Measurements from ENCODE around the gene ZNF282. TPM values are rescaled to one million over a fixed set of nuclear protein-coding genes. Genes with fewer than 3 reads are reported as not detected.
A peak's percentile ranks its signal among the peaks of the same experiment; 100 is the strongest.

Gene ZNF282
- total and polyA plus RNA-seq, 9 of the 15 experiments (the other 6 are each of a cell fraction or from before 2014, with no cell fraction given) = 0.76 to 58.6 (median 17.4) TPM

GRCh38 chr7:149196151-149196704 lies 882 bp downstream of the ZNF282 start (continued):
- TF ChIP-seq ARID4B (CRISPR knock-in tag; IDR thresholded peaks at IDR 0.05) (peak; percentile 7; the same call in 1 of the 2 replicates), ZNF277 (CRISPR knock-in tag; IDR thresholded peaks at IDR 0.05; ENCODE audit: borderline replicate concordance) (no peak), NR1H2 (CRISPR knock-in tag; IDR thresholded peaks at IDR 0.05) (no peak), GTF2E2 (tag; IDR thresholded peaks at IDR 0.05) (no peak), SMAD2 (IDR thresholded peaks at IDR 0.05; ENCODE audit: low read depth, low read length) (no peak), CEBPB (tag; IDR thresholded peaks at IDR 0.05) (no peak), NR2F6 (CRISPR knock-in tag; IDR thresholded peaks at IDR 0.05) (no peak), PREB (CRISPR knock-in tag; IDR thresholded peaks at IDR 0.05) (no peak), ZNF511 (CRISPR knock-in tag; IDR thresholded peaks at IDR 0.05) (peak; percentile 70; the same call in 1 of the 2 replicates), NONO (IDR thresholded peaks at IDR 0.05; ENCODE audit: low read depth in 2 of 2, low read length in 1 of 2) (no peak), BMI1 (IDR thresholded peaks at IDR 0.05; ENCODE audit: low read length) (no peak), SMAD1 (IDR thresholded peaks at IDR 0.05; ENCODE audit: low read depth, low read length, partially characterized antibody) (no peak), SAFB2 (IDR thresholded peaks at IDR 0.05; ENCODE audit: borderline replicate concordance, low read depth, low read length, severe bottlenecking) (no peak), PURB (CRISPR knock-in tag; IDR thresholded peaks at IDR 0.05; ENCODE audit: low read depth) (no peak), JUN (IDR thresholded peaks at IDR 0.05; ENCODE audit: borderline replicate concordance, low read depth, low read length) (no peak), JUN (CRISPR knock-in tag; IDR thresholded peaks at IDR 0.05; ENCODE audit: borderline replicate concordance) (peak; percentile 28; the same call in 1 of the 2 replicates), TFAP4 (CRISPR knock-in tag; IDR thresholded peaks at IDR 0.05; ENCODE audit: borderline replicate concordance) (no peak; the same call in 1 of the 2 replicates), ZNF766 (CRISPR knock-in tag; conservative IDR thresholded peaks at IDR 0.05) (no peak)
